Uterus (tissue), 4 donors: ENCODE data around the gene ZNF148. TPM values are rescaled to one million over a fixed set of nuclear protein-coding genes. Genes with fewer than 3 reads are reported as not detected.

Experiments used
- DNase-seq, 2 donors: peaks; one replicate each; pipeline ENCODE4 v3.0.0-alpha.2; 2019 to 2020
- H3K27ac ChIP-seq, 2 donors: fragments of 200-600 bp; sonication (generic); 1 replicate in 1 of 2; 2 replicates in 1 of 2; pipeline ENCODE4 v1.5.1; 2016 to 2018
- H3K27me3 ChIP-seq, 2 donors: fragments of 200-600 bp; sonication (generic); one replicate each; pipeline ENCODE4 v1.5.1; 2018 to 2019; ENCODE audit warnings: control low read depth in 1 of 2
- H3K36me3 ChIP-seq, 2 donors: fragments of 200-600 bp; sonication (generic); one replicate each; pipeline ENCODE4 v1.5.1; 2019; ENCODE audit warnings: control low read depth in 1 of 2
- H3K4me1 ChIP-seq, 2 donors: fragments of 200-600 bp; sonication (generic); one replicate each; pipeline ENCODE4 v1.5.1; 2018 to 2019; ENCODE audit warnings: control low read depth in 1 of 2
- H3K4me3 ChIP-seq, 2 donors: fragments of 200-600 bp; sonication (generic); 1 replicate in 1 of 2; 2 replicates in 1 of 2; pipeline ENCODE4 v1.5.1; 2018 to 2019; ENCODE audit warnings: mild to moderate bottlenecking in 1 of 2
- H3K9me3 ChIP-seq, 2 donors: fragments of 200-600 bp; sonication (generic); one replicate each; pipeline ENCODE4 v1.5.1; 2019; ENCODE audit warnings: control low read depth in 1 of 2
- CTCF ChIP-seq, 4 experiments: fragments of 200-600 bp in 2 of 4; fragments of 450-650 bp in 2 of 4; sonication (generic) in 2 of 4; IDR thresholded peaks; one replicate each; pipeline ENCODE4 v1.5.1; 2016 to 2019; ENCODE audit warnings: antibody characterized with exemption in 4 of 4, mild to moderate bottlenecking in 2 of 4, moderate library complexity in 1 of 4
- POLR2A ChIP-seq, 2 donors: fragments of 450-650 bp; IDR thresholded peaks; one replicate each; pipeline ENCODE4 v1.6.1; 2016; ENCODE audit warnings: antibody characterized with exemption in 2 of 2, mild to moderate bottlenecking in 1 of 2, moderate library complexity in 1 of 2
- intact Hi-C: fragments of 100-400 bp; cut with DNase I; formaldehyde crosslinking; loops from one replicate; pipeline ENCODE4 v1.15.1; 2023; ENCODE audit warnings: low total_unique reads
- total RNA-seq, 4 donors: library from RNA; depleted of rRNA in 3 of 4; stranded (reverse); fragments of >200 nt in 3 of 4; gene quantifications; one replicate each; pipeline versions ENCODE4 v1.1.0 to v1.2.4, GENCODE V29; 2014 to 2023
- donor health status: DM: yes; HTN: yes; CAD: no.

ZNF148 gene
- total RNA-seq, 4 donors from 2014 or later, result 21.2 to 93.1 (median 53.0) TPM

- DNase-seq, result no peak
- intact Hi-C loops, result no loop called here
- no peaks in the 10 kb centered on the region for H3K36me3 ChIP-seq
- H3K27ac ChIP-seq, result no peak overlapping the region
- H3K9me3 ChIP-seq, result no peaks in the 10 kb centered on the region
- TF ChIP-seq POLR2A (IDR thresholded peaks at IDR 0.05) (no peak), CTCF (IDR thresholded peaks at IDR 0.05) (no peak)
- no peaks in the 10 kb centered on the region for H3K4me1 ChIP-seq
- no peaks in the 10 kb centered on the region for H3K27me3 ChIP-seq
- no peak overlapping the region for H3K4me3 ChIP-seq
Measured at GRCh38 chr3:125245521-125245920, 129.6 kb downstream of the ZNF148 start.

- no peak overlapping the region for H3K4me3 ChIP-seq
- DNase-seq, result no peak
Measured at GRCh38 chr3:125240496-125240895, 134.6 kb downstream of the ZNF148 start.

GRCh38 chr3:125239266-125239665 is 135.9 kb downstream of the ZNF148 start:
- no peak for DNase-seq
- Histone ChIP-seq H3K36me3 (no peaks in the 10 kb centered on the region), H3K4me3 (no peak overlapping the region), H3K9me3 (no peaks in the 10 kb centered on the region), H3K4me1 (no peaks in the 10 kb centered on the region), H3K27me3 (no peaks in the 10 kb centered on the region), H3K27ac (no peak overlapping the region)
- TF ChIP-seq CTCF (IDR thresholded peaks at IDR 0.05) (no peak), POLR2A (IDR thresholded peaks at IDR 0.05) (no peak)
- intact Hi-C loops, result no loop called here

More at GRCh38 chr3:125240496-125240895, 134.6 kb downstream of the ZNF148 start:
- no peaks in the 10 kb centered on the region for H3K4me1 ChIP-seq
- intact Hi-C loops, result no loop called here
- H3K27ac ChIP-seq, result no peak overlapping the region
- no peaks in the 10 kb centered on the region for H3K36me3 ChIP-seq
- TF ChIP-seq POLR2A (IDR thresholded peaks at IDR 0.05) (no peak), CTCF (IDR thresholded peaks at IDR 0.05) (no peak)
- no peaks in the 10 kb centered on the region for H3K9me3 ChIP-seq
- no peaks in the 10 kb centered on the region for H3K27me3 ChIP-seq

- no peaks in the 10 kb centered on the region for H3K36me3 ChIP-seq
- no peaks in the 10 kb centered on the region for H3K4me1 ChIP-seq
- DNase-seq, result no peak
- H3K9me3 ChIP-seq, result no peaks in the 10 kb centered on the region
- H3K4me3 ChIP-seq, result no peak overlapping the region
- no peak overlapping the region for H3K27ac ChIP-seq
- TF ChIP-seq POLR2A (IDR thresholded peaks at IDR 0.05) (no peak), CTCF (IDR thresholded peaks at IDR 0.05) (no peak)
- no peaks in the 10 kb centered on the region for H3K27me3 ChIP-seq
- intact Hi-C loops, result no loop called here
Measured at GRCh38 chr3:125238759-125239158, 136.4 kb downstream of the ZNF148 start.

GRCh38 chr3:125236331-125236903 is 138.7 kb downstream of the ZNF148 start:
- DNase-seq, result no peak
- Histone ChIP-seq H3K36me3 (no peaks in the 10 kb centered on the region), H3K9me3 (no peaks in the 10 kb centered on the region), H3K4me1 (no peaks in the 10 kb centered on the region), H3K4me3 (no peak overlapping the region), H3K27me3 (no peaks in the 10 kb centered on the region), H3K27ac (no peak overlapping the region)
- intact Hi-C loops, result no loop called here
- TF ChIP-seq CTCF (IDR thresholded peaks at IDR 0.05) (no peak), POLR2A (IDR thresholded peaks at IDR 0.05) (no peak)
